GM12891 (cell line): ENCODE results near the gene SLC32A1.

Experiments
- PAX5 ChIP-seq: IDR thresholded peaks from 2 replicates; pipeline ENCODE4 v1.6.1; 2011; ENCODE audit warnings: low read length, moderate library complexity, mild to moderate bottlenecking; ENCODE audit not compliant: insufficient read depth, severe bottlenecking
- POLR2A ChIP-seq: IDR thresholded peaks from 2 replicates; pipeline ENCODE4 v1.6.1; 2011; ENCODE audit warnings: low read depth, low read length, control low read depth
- POLR2AphosphoS5 ChIP-seq: IDR thresholded peaks from 2 replicates; pipeline ENCODE4 v1.6.1; 2011; ENCODE audit warnings: low read depth, low read length, control low read depth
- POU2F2 ChIP-seq: IDR thresholded peaks from 2 replicates; pipeline ENCODE4 v1.6.1; 2011; ENCODE audit warnings: low read depth, mild to moderate bottlenecking, control low read depth, low read length, moderate library complexity
- SPI1 ChIP-seq: IDR thresholded peaks from 2 replicates; pipeline ENCODE4 v1.6.1; 2011; ENCODE audit warnings: low read depth, low read length, control low read depth
- TAF1 ChIP-seq: IDR thresholded peaks from 2 replicates; pipeline ENCODE4 v1.6.1; 2011; ENCODE audit warnings: low read depth, low read length, control low read depth

GRCh38 chr20:38769376-38770295, 45.4 kb downstream of the SLC32A1 start:
- no peak for TF ChIP-seq POLR2A
- no peak for TF ChIP-seq POLR2AphosphoS5
- no peak for TF ChIP-seq TAF1
- no peak for TF ChIP-seq SPI1
- no peak for TF ChIP-seq PAX5
- no peak for TF ChIP-seq POU2F2
